ENCODE measurements around the gene POLE.

The POLE gene

DNA sequence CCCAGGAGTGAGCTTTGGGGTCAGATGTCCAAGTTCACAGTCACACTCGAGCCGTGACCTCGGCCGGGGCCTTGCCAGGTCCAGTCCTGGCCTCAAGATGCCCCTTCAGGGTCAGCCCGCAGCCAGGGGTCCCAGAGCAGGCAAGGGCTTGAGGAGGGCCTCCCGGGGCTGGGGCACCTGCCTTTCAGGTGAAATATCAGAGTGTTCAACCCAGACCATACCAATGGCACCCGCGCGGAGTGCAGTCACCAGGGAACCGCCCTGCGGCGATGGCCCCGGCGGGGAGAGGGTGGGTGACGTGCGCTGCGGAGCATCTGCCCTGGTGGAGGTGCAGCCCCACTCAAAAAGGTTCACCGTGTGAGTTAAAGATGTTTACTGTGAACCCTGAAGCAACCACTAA is 93.6 kb downstream of the POLE start:
- DNase-seq: no peak

DNA sequence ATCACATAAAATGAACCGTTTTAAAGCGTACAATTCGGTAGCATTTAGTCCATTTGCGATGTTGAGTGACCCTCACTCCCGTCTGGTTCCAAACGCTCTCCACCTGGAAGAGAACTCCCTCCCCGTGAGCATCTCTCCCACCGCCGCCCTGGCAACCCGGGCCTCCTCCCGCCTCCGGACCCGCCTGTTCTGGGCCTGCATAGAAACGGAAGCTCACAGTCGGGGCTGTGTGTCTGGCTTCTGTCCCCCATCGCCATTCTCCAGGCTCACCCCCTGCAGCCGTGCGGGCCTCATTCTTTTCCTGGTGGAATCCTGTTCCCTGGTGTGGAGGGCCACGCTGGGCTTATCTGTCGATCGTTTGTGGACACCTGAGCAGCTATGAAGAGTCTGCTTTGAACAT is 94.1 kb downstream of the POLE start:
- DNase-seq: no peak

- no peak for DNase-seq
Measured at GRCh38 chr12:132592282-132592970, 94.7 kb downstream of the POLE start.

- no peak for DNase-seq
Measured at GRCh38 chr12:132591107-132591935, 95.8 kb downstream of the POLE start.

- no peak for DNase-seq
Measured at GRCh38 chr12:132588821-132589669, 98.1 kb downstream of the POLE start.

- DNase-seq: no peak
Measured at GRCh38 chr12:132588319-132588718, 98.8 kb downstream of the POLE start.

DNA sequence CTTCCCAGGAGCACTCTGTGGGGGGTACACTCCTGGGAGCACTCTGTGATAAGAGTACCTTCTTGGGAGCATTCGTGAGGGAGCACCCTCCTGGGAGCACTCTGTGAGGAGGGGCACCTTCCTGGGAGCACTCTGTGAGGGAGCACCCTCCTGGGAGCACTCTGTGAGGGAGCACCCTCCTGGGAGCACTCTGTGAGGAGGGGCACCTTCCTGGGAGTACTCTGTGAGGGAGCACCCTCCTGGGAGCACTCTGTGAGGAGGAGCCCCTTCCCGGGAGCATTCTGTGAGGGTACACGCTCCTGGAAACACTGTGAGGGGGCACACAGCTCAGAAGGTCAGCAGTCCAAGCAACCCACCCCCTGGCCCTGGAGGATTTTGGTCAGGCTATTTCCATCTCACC is 99.4 kb downstream of the POLE start:
- DNase-seq: no peak

DNA sequence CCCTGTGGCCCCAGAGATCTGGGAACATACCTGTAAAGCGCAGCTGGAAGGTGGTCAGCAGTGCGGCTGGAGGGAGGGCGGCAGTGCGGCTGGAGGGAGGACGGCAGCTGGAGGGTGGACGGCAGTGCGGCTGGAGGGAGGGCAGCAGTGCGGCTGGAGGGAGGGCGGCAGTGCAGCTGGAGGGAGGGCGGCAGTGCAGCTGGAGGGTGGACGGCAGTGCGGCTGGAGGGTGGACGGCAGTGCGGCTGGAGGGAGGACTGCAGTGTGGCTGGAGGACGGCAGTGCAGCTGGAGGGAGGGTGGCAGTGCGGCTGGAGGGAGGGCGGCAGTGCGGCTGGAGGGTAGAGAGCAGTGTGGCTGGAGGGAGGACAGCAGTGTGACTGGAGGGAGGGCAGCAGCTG is 100.2 kb downstream of the POLE start:
- DNase-seq: no peak

DNA sequence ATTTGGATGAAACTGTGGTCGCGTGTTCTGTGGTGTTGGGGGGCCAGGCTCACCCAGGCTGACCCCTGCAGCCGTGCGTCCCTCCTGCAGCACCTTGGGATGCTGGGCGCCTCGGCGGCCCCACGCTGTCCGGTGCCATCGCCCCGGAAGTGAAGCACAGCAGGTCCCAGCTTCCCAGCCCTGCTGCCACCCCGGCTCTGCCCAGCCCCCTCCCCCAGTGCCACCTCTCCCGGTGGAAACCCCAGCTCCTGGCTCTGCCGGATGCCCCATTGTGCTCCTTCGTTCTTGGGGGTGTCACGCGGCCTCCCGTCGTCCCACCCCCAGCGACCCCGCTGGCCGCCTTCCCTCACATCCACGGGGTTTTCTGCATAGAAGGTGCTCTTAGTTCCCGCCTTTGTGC is 102.0 kb downstream of the POLE start:
- no peak for DNase-seq

DNA sequence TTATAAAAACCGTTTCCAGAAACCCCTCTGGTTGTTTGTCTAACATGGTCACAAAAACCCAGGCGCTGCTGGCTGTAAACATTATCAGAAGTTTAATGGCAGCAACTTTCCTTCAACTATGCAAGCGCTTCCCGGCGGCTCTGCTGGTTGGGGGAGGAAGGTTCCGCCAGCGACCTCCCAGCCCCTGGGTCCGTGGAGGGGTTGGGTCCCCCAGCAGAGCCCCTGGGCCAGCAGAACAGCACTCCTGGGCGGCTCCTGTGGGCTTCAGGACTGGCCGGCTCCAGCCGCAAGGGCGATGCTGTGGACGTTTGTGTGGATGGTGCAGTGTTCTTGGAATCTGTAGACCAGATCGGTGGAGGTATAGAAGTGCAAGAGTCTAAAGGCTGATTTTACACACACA is 102.7 kb downstream of the POLE start:
- DNase-seq: no peak

- DNase-seq: no peak
Measured at GRCh38 chr12:132583736-132584135, 103.4 kb downstream of the POLE start.

DNA sequence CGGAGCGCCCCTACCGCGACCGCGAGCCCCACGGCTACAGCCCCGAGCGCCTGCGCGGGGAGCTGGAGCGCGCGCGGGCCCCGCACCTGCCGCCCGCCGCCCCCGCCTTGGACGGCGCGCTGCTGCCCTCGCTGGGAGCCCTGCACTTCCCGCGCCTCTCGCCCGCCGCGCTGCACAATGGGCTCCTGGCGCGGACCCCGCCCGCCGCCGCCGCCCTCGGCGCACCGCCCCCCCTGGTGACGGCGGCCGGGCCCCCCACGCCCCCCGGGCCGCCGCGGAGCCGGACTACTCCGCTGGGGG is 103.8 kb downstream of the POLE start:
- DNase-seq: no peak

DNA sequence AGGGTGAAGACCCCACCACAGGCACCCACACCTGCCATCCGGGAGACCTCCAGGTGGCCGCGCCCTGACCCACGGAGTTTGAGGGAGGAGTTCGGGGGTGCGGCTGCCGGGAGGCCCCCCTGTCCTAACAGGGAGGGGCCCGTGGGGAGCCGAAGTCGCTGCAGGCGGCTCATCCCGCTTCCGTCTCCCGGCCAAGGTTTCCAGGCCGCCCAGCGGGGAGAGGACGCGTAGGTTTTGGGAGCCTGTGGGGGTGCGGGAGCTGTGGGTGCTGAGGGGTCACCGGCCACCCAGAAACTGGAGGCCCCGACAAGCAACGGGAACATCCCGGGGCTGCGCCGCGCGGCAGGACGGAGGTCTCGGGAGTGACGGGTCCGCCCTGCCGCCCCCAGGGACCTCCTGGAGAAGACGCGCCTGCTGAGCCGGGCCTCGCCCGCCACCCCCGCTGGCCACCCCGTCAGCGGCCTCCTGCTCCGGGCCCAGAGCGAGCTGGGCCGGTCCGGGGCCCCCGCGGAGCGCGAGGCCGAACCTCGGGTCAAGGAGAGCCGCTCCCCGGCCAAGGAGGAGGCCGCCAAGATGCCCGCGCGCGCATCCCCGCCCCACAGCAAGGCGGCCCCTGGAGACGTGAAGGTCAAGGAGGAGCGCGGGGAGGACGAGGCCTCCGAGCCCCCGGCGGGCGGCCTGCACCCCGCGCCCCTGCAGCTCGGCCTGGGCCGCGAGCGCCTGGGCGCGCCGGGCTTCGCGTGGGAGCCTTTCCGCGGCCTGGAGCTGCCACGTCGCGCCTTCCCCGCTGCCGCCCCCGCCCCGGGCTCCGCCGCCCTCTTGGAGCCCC is 104.3 kb downstream of the POLE start:
- DNase-seq: no peak

DNA sequence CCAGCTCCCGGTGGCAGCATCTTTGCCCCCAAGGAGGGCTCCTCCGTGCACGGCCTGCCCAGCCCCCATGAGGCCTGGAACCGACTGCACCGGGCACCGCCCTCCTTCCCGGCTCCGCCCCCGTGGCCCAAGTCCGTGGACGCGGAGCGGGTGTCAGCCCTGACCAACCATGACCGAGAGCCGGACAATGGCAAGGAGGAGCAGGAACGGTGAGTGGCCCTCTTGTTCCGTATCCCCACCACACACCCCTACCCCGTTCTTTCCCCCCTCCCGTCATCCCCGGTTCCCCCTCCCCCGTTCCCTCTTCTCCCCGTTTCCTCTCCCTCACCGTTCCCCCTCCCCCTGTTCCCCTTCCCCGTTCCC is 105.1 kb downstream of the POLE start:
- DNase-seq: no peak

DNA sequence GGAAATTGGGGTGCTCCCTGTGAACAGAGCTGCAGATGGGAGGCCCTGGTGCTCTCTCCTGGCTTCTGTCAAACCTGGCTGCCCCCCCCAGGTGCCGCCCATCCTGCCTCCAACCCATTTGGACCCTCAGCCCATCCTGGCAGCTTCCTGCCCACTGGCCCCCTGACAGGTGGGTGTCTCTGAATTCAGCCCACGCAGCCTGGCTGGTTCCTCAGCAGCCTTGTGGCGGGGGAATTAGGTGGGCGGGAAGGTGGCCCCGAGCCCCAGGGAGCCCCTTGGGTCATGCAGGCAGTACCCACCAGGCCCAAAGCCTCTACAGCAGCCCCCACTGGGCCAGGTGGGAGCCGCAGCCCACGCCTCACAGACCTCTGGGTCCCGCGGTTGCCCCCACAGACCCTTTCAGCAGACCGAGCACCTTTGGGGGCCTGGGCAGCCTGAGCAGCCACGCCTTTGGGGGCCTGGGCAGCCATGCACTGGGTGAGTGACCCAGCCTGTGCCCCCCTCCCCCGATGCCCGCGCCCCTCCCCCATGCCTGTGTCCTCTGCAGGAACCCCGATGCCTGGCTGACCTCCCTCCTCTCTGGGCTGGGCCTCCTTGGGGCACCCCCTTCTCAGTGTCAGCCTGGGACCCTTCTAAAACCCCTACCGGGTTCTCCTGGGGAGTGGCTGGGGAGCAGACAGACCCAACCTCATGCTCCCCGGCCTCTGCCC is 105.6 kb downstream of the POLE start:
- no peak for DNase-seq

GRCh38 chr12:132580701-132581292 is 106.3 kb downstream of the POLE start:
- no peak for DNase-seq

- no peak for DNase-seq
Measured at GRCh38 chr12:132579744-132580143, 107.4 kb downstream of the POLE start.

GRCh38 chr12:132578826-132579225 is 108.3 kb downstream of the POLE start:
- DNase-seq: no peak

DNA sequence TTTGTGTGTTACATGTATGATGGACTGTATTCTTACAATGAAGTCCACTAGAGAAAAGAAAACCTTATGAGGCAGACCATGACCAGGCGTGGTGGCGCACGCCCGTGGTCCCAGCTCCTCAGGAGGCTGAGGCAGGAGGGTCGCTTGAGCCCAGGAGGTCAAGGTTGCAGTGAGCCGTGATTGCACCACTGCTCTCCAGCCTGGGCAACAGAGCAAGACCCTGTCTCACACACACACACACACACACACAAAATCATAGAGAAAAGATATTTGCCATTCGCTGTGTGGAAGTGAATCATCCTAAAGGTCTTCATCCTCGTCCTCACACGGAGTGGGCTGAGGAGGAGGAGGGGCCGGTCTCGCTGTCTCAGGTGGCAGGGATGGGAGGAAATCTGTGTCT is 109.0 kb downstream of the POLE start:
- DNase-seq: no peak

DNA sequence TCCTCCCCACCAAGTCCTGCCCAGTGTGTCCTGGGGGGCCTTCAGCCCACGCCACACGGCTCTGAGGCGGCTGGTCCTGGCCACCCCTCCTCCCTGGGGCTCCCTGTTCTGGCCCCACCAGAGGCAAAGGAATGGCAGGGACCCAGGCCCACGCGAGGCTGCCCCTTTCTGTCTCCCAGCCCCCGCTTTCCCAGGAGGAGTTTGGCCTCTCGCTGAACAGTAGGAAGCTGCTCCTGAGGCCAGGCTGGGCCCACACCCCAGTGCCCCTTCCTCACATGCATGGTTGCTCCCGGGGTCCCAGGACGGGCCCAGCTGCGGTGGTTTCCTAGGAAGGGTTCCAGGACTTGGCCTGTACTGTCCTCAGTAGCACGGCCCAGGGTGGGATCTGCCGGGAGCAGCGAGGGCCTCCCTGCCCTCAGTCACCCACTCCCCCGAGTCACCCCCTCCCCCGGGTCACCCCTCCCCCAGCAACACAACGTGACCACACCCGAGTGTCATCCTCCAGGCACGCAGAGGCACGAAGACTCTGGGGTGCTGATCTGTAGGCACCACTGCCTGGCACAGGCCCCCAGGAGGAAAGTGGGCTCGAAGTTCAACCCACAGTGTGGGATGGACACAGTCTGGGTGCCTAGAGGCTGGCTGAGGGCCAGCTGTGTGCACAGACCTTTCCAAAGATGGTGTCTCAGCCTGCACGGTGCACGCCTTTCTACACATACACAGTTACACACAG is 109.8 kb downstream of the POLE start:
- no peak for DNase-seq

DNA sequence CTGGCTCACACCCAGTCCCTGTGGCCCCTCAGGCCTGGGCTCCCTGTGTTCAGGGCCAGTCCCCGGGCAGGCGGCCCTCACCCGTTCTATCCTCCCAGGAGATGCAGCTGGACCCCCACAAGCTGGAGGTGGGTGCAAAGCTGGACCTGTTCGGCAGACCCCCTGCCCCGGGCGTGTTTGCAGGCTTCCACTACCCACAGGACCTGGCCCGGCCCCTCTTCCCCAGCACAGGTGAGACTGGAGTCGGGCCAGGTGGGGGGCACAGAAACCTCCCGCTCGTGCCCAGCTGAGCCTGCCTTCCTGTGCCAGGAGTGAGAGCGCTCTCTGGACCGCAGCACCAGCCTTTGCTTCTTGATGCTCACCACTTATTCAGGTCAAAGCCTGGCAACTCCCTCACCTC is 110.4 kb downstream of the POLE start:
- DNase-seq: no peak
